ENCODE data around the gene RAI1. TPM values are rescaled to one million over a fixed set of nuclear protein-coding genes. Genes with fewer than 3 reads are reported as not detected.

RAI1 gene
- total and polyA plus RNA-seq, 2 of the 13 experiments (the other 11 are each of a cell fraction or from before 2014, with no cell fraction given), result 3.4 to 5.2 TPM

GRCh38 chr17:17830740-17831207 is 149.5 kb downstream of the RAI1 start (continued):
- TF ChIP-seq ZNF775 (CRISPR knock-in tag; IDR thresholded peaks at IDR 0.05; ENCODE audit: borderline replicate concordance), result no peak
- TF ChIP-seq ZNF275 (CRISPR knock-in tag; IDR thresholded peaks at IDR 0.05; ENCODE audit: borderline replicate concordance), result no peak
- peak; percentile 37; the same call in 1 of the 2 replicates for TF ChIP-seq ZNF556 (CRISPR knock-in tag; IDR thresholded peaks at IDR 0.05; ENCODE audit: borderline replicate concordance)
- TF ChIP-seq MXD4 (CRISPR knock-in tag; IDR thresholded peaks at IDR 0.05), result peak; percentile 100
- TF ChIP-seq ISX (CRISPR knock-in tag; conservative IDR thresholded peaks at IDR 0.05), result no peak
- TF ChIP-seq ZNF430 (CRISPR knock-in tag; IDR thresholded peaks at IDR 0.05), result peak; percentile 94; the same call in 1 of the 2 replicates
- no peak for TF ChIP-seq EEA1 (CRISPR knock-in tag; IDR thresholded peaks at IDR 0.05; ENCODE audit: borderline replicate concordance)
- peak; percentile 94 for TF ChIP-seq HIC2 (CRISPR knock-in tag; IDR thresholded peaks at IDR 0.05; ENCODE audit: low read depth)
- peak; percentile 91 for TF ChIP-seq ZMAT3 (CRISPR knock-in tag; conservative IDR thresholded peaks at IDR 0.05)
- no peak for TF ChIP-seq ZSCAN12 (CRISPR knock-in tag; IDR thresholded peaks at IDR 0.05)
- no peak for TF ChIP-seq SUZ12 (IDR thresholded peaks at IDR 0.05; ENCODE audit: low read depth, low read length)
- TF ChIP-seq ZNF646 (CRISPR knock-in tag; IDR thresholded peaks at IDR 0.05), result 0 out of 2 replicates have a peak, but pooled peaks have one; percentile 36
- TF ChIP-seq ZFP36 (IDR thresholded peaks at IDR 0.05; ENCODE audit: borderline replicate concordance, low read depth, low read length, partially characterized antibody), result peak; percentile 72
- no peak for TF ChIP-seq MAF1 (CRISPR knock-in tag; IDR thresholded peaks at IDR 0.05; ENCODE audit: borderline replicate concordance)
- peak; percentile 81 for TF ChIP-seq ZNF205 (CRISPR knock-in tag; IDR thresholded peaks at IDR 0.05)
- TF ChIP-seq NR1H2 (CRISPR knock-in tag; IDR thresholded peaks at IDR 0.05; ENCODE audit: borderline replicate concordance, low read depth), result peak; percentile 97; the same call in 1 of the 2 replicates
- no peak; the same call in 1 of the 2 replicates for TF ChIP-seq ZBTB4 (CRISPR knock-in tag; IDR thresholded peaks at IDR 0.05; ENCODE audit: borderline replicate concordance)

Measured in HepG2 (cell line).